Loucy (cell line): ENCODE data around the gene APLF.

Experiments
- CTCF ChIP-seq: fragments of 200-600 bp; sonication (generic); conservative IDR thresholded peaks from 2 replicates; pipeline ENCODE4 v1.5.1; 2014; ENCODE audit warnings: mild to moderate bottlenecking, antibody characterized with exemption, low read length
- EZH2phosphoT487 ChIP-seq: fragments of 200-600 bp; IDR thresholded peaks from 2 replicates; pipeline ENCODE4 v1.6.1; 2018; ENCODE audit warnings: antibody characterized with exemption, mild to moderate bottlenecking, moderate library complexity, borderline replicate concordance

- TF ChIP-seq CTCF (peak; percentile 74), EZH2phosphoT487 (no peak)
Measured at GRCh38 chr2:68487773-68488355, 20.5 kb downstream of the APLF start.
